Superior temporal gyrus (tissue), 1 donor: Measurements from ENCODE around the gene CENPF.
"Not testable (repeated sequence)": the region's sequence is repeated elsewhere in the genome, so short reads cannot be mapped to it uniquely, and the experiment has no call there.

Experiments
- DNase-seq: peaks from one replicate; pipeline ENCODE4 v3.0.0-alpha.2; 2016; ENCODE audit errors: extremely low spot score

CENPF gene

DNA sequence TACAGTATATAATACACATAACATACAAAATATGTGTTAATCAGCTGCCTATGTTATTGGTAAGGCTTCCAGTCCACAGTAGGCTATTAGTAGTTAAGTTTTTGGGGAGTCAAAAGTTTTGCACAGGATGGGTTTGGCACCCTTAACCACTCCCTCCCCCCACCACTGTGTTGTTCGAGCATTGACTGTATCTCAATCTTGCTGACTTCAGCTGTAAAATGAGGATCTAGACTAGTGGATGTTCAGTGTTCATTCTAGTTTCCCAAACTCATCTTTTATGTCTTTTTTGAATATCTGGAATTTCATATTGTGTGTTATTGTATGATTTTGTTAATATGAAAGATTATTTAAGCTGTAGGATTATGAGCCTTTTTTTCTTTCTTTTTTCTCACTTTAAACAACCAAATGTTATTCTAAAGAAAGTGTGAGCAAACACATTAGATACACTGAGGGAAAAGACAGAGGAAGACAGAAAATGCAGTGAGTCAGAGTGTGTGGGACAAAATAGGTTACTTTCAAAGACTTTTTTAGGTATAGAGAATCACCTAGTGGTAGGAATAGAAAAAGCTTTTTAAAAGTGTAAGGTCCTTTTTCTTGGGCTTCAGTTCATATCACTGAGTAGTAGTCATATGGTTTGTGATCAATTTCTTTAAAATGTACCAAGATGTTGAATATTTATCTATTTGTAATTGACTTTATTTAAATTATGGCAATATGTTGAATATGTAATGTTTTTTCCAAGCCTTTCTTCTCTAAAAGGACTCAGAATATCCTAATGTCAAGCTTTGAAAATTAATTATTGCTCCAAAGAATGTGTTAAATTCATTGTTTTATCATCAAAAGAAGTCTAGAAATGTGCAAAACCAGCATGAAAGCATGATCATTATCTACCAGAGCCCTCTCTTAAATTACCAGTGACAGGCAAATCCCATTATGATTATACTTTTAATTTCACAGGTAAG is 17.9 kb upstream of the CENPF start:
- DNase-seq = peak; percentile 65

DNA sequence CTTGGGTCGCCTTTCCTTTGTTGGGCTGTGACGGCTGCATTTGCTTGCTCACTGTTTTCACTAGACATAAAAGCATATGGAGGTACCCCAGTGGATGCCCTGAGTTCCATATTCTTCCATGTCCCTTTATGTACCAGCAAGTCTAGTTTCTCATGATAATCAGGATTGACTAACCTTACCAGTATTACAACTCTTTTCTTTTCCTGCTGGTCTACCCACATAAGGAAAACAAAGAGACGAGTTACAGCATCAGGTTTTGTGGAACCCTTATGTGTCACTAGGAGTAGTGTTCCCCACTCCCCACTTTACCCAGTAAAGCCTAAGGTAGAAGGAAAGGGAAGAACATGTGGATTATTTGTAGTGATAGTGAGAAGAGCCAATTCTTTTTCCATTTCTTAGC is 16.4 kb upstream of the CENPF start:
- DNase-seq = no peak

DNA sequence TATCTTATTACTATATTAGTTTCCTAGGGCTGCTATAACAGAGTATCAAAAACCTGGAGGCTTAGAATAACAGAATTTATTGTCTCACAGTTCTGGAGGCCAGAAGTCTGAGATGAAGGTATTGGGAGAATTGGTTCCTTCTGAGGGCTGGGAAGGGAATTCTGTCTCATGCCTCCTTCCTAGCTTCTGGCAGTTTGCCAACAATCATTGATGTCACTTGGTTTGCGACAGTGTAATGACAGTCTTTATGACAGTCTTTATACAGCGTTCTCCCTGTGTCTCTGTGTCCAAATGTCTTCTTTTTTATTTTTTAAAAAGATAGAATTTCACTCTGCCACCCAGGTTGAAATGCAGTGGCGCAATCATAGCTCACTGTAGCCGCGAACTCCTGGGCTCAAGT is 15.8 kb upstream of the CENPF start:
- DNase-seq = no peak

DNA sequence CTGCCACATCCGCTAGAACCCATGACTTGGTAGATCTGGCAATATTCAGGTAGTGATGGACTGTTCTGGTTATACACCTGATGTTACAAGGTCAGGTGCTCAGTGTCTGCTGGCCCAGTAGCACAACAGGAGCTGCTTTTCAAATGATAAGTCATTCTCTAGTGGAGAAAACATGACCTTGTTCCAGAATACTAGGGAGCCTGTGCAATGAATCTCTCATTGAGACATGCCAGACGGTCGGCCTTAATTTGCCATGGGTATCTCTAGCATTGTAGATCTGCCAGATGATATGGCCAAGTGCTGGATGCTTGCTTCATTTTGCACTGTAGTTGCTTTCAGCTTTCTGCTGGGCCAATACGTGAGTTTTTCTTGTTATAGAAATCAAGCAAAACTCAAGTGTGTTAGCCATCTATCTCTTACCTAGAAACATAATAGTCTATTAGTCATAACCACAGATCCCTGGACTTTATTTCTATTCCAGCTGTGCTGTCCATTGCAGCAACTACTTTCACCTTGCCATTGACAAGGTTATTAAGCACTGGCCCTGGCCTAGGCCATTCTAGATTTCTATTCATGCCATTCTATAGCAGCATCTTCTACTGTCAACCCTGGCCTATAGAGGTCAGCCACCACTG is 13.9 kb upstream of the CENPF start:
- DNase-seq = no peak

DNA sequence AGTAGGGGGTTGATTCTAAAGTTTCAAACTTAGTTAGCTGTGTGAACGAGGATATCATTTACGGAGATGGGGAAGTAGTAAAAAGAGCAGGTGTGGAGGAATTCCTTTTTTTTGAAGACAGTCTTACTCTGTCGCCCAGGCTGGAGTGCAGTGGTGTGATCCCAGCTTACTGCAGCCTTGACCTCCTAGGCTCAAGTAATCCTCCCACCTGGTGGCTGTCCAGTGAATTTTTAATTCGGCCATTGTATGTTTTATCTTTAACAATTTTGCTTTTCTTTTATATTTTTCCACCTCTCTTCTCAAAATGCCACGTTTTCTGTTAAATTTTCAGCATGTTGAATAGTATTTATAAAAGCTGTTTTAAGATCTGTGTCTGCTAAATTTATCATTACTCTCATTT is 12.3 kb upstream of the CENPF start:
- no peak for DNase-seq

DNA sequence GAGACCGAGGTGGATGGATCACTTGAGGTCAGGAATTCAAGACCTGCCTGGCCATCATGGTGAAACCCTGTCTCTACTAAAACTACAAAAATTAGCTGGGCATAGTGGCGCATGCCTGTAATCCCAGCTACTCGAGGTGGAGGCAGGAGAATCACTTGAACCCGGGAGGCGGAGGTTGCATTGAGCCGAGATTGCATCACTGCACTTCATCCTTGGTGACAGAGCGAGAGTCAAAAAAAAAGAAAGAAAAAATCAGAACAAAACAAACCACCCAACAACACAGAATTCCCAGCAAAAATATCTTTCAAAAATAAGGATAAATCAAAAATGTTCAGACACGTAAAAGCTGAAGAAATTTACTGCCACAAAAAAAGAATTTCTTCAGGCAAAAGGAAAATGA is 11.1 kb upstream of the CENPF start:
- DNase-seq = not testable (repeated sequence)

DNA sequence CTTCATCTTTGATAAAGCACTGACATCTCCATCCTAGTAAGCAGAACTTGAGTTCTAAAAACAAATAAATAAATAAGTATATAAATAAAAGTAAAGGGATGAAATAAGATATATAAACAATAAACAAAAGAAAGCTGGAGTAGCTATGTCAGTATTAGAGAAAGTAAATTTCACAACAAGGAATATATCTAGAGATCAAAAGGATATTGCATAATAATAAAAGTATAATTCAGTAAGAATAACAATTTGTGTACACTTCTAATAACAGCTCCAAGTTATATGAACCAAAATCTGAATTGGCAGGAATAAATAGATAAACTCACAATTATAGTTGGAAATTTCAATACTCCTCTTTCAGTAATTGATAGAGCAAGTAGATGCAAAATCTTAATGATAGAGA is 9.8 kb upstream of the CENPF start:
- DNase-seq = no peak

DNA sequence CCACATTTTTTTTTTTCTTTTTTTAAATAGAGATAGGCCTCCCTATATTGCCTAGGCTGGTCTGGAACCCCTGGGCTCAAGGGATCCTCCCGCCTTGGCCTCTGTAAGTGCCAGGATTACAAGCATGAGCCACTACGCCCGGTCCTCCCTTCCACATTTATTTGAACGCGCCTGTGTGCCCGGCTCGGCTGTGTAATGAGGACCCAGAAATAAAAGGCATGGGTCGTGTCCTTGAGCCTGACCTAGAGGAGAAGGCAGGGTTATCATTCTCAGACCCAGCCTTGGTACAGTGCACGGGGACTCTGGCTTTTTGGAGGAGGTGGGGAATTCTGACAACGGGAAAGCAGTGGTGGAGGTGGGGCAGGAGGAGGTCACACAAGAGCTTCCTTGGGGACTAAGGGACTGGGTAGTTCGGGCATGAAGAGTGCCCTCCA is 841 bp downstream of the CENPF start:
- no peak for DNase-seq

DNA sequence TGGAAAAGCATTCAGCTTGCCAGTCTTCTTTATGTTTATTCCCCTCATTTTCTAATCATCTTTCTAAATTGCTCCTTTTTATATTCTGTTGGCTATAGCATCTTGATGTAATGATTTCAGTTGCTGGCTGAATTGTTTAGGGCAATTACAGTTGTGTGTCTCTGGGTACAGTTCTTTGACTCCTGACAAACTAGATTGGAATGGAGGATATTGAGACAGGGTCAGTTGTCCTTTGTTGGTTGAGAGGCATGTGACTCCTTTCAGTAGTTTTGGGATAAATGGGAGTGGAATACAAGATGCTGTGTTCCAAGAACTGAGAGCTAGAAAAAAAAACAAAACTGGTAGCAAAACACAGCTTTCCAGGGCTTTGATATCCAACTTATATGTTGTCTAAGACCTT is 1.5 kb downstream of the CENPF start:
- DNase-seq = no peak

DNA sequence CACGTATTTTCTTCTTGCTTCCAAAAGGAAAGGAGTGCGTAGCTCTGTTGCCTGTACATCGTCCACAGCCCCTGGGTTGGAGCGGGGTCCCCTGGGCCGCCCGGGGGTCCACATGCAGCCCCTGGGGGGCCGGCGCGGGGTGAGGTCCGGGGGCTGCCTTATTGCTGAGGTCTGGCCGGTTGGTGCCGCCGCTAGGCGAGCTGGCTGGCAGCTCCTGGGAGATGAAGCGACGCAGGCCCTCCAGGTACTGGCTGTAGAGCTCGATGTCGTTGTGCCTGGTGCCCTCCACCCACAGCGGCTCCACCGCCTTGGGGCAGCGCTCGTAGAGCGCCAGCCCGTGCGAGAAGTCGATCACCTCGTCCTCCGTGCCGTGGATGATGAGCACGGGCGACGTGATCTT is 2.5 kb downstream of the CENPF start:
- DNase-seq = not testable (repeated sequence)

DNA sequence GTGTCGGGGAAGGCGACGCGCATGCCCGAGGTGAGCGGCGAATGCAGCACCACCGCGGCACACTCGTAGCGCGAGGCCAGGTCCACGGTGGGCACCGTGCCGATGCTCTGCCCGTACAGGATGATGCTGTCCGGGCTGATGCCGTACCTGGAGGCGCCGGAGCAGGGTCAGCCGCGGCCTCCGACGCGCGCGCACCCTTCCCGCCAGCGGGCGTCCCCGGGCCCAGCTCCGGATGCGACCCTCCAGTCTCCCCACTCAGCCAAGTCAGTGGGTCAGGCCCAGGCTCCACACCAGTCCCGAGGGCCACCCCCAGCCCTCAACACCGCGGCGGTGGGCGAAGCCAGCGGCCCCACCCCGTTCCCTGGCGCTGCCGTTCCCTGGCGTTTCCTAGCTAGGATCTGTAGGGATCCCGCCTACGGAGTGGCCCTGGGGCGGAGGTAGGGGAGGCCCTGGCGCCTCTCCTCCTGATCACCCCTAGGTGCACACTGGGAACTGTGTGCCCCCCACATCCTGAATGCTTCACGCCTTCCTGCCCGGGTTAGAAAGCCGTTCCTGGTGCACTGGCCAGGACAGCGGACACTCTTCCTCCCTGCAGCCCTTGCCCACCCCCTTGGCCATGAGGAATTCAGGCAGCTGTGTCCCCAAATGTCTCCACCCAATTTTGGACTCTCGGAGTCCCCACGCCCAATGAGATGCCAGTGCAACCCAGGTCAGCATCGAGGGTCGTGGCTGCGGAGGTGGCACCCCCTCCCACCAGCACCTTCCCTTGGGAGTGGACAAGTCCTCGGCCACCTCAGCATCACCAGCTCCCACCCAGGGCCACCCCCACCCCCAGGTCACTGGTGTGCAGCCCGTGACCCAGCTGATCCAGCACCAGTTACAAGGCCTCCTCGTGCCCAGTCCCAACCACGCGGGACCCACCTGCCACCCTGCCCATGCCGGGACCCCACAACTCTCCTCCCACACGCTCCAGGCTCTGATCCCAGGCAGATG is 3.2 kb downstream of the CENPF start:
- not testable (repeated sequence) for DNase-seq

DNA sequence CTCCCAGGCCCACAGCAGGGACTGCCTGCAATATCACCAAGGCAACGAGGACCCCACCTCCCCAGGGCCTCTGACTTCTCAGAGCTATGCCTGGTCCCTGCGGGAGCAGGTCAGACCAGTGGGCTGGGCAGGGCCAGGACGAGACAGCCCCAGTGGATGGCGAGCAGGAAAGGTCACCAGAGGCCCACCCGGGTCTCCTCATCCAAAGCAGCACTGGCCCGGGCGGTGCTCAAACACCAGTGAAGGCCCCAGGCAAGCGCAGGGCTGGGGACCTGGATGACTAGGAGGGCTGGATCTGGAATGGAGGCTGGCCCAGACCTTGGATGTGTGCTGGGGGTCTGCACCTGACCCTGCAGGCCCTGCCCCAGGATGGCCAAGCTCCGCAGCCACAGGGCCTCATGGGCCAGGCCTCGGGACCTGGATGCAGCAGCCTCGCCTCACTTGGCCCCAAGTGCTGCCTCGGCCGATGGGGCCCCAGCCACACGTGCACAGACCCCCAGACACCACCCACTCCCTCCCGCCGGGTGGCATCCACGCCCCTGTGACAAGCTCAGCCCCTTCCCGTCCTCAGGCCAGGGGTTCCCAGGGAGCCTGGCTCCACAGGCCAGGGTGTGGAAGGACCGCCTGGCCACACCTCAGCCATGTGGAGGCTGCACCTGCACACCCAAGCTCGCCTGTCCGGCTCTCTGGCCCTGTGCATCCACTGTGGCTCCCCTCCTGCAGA is 4.7 kb downstream of the CENPF start:
- not testable (repeated sequence) for DNase-seq

DNA sequence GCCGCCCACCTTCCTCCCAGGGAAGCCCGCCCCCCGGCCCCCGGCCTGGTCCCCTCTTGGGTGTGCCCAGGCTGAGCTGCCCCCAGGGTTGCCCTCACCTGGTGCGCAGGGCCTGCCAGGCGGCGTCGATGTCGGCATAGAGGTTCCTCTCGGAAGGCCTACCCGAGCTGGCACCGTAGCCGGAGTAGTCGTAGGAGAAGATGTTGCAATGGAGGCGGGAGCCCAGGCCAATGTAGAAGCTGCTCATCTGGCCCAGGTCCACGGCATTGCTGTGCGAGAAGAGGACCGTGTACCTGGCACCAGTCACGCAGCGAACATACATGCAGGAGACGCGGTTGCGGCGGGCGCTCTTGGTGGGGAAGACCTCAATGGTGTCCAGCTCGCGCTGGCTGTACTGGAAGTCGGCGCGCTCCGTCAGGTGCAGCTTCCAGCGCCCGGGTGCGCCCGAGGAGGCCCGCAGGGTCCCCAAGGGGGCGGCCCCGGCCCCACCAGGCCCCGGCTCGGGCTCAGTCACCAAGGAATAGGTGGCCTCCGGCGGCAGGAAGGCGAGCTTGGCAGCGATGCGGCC is 5.3 kb downstream of the CENPF start:
- DNase-seq = not testable (repeated sequence)

DNA sequence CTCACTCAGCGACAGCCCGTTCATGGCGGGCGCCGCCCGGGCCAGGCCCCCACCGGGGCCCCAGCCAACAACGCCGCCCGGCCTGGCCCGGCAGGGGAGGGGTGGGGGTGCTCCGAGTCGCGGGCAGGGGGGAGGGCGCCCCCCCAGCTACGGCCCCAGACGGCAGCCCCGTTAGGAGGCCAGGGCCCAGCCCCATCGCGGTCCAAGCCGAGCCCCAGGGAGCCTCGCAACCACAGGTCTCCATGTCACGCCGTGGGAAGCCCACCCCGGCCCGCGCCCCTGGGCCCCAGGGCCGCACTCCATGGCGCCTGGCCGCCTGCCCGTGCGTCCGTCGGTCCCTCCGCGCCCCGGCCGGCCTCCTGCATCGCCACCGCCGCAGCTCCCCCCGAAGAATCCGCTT is 5.8 kb downstream of the CENPF start:
- not testable (repeated sequence) for DNase-seq

DNA sequence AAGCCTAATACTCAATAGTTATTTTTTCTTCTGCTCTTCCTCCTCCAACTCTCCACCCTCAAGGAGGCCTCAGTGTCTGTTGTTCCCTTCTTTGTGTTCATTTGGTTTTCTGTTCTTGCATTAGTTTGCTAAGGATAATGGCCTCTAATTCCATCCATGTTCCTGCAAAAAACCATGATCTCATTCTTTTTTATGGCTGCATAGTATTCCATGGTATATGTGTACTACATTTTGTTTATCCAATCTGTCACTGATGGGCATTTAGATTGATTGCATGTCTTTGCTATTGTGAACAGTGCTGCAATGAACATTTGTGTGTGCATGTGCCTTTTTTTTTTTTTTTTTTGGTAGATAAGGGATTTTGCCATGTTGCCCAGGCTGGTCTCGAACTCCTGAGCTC is 6.7 kb downstream of the CENPF start:
- no peak for DNase-seq

DNA sequence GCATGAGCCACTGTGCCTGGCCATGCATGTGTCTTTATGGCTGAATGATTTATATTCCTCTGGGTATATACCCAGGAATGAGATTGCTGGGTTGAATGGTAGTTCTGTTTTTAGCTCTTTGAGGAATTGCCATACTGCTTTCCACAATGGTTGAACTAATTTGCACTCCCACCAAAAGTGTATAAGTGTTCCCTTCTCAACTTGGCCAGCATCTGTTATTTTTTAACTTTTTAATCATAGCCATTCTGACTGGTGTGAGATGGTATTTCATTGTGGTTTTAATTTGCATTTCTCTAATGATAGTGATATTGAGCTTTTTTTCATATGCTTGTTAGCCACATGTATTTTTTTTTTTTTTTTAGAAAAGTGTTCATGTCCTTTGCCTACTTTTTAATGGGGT is 7.1 kb downstream of the CENPF start:
- DNase-seq = not testable (repeated sequence)

DNA sequence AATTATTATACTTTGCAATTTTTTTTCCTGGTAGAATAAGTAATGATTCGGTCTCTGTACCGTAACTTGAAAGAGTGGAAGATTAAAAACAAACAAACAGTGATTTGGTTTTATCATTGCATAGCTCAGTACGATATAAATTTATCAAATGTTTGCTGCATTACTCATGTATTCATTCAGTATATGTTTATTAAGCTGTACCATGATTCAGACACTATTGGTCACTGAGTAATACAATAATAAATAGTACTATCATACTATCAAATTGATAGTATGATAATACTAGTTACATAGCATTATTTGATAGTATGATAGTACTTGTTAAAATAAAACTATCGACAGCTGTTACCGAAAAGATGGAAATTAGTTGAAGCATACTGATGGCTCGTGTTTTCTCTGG is 12.1 kb downstream of the CENPF start:
- DNase-seq = no peak

DNA sequence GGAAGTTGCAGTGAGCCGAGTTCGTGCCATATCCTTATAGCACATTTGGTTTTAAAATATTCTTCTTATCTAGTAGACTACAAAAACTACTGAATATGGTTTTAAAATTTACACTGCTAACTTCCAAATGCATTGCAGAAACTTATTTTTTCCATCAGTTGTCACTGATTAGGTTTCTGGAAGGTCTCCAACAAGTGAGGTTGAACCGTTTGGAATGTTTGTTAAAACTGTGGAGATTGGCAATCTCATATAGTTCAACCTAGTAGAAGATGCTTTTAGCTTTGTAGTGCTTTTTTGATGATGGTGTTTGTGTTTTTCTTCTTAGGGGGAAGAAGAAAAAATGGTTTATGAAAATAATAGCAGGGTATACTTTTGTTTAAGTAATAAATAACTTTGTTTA is 12.9 kb downstream of the CENPF start:
- no peak for DNase-seq

DNA sequence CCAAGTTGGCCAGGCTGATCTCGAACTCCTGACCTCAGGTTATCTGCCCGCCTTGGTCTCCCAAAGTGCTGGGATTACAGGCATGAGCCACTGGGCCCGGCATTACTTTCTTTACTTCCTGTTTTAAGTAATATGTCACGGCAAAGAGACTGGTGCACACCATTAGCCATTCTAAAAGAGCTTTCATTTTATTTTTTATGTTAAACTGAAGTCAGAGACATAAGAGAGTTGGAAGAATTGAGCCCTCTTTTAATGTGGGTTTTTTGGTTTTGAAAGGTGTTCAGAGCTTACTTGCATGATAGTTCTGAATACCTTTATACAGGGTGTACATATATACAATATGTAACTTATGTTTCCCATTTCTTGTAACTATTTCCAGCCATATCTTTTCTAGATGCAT is 14.3 kb downstream of the CENPF start:
- no peak for DNase-seq

DNA sequence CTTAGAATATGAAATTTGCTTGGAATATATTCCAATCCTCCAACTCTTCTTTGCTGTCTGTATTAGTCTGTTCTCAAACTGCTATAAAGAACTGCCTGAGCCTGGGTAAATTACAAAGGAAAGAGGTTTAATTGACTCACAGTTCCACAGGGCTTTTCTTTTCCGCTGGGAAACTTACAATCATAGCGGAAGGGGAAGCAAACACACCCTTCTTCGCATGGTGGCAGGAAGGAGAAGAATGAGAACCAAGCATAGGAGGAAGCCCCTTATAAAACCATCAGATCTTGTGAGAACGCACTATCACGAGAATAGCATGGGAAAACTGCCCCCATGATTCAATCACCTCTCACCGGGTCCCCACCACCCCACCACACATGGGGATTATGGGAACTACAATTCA is 14.8 kb downstream of the CENPF start:
- no peak for DNase-seq

DNA sequence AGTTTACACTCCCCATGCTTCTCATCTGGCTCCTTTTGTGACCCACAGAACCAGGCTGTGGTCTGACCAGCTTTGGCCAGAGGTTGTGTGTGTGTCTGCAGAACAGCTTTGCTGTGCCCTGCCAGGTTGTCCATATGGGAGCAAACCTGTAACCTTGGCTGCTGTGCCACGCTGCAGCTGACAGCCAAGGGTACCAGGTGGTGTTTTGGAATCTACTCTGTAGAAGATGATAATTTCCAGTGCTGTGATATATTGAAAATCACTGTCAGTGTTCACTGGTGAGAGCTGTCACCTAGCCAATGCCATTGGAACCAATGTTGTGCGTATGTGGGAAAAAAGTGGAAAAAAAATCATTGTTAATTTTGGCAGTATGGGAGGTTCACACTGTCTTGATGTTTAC is 18.2 kb downstream of the CENPF start:
- no peak for DNase-seq
